Renal cortex interstitium (tissue), 3 donors: ENCODE data around the gene DLEC1. TPM values are rescaled to one million over a fixed set of nuclear protein-coding genes. Genes with fewer than 3 reads are reported as not detected.

ENCODE experiments used
- polyA plus RNA-seq, 3 donors: library from polyadenylated mRNA; unstranded; fragments of 120-200 nt; gene quantifications; one replicate each; pipeline ENCODE4 v1.2.1, GENCODE V29; 2013; ENCODE audit not compliant: insufficient read length in 3 of 3

Gene DLEC1
- polyA plus RNA-seq, 3 donors = 0.48 to 1.5 (median 0.82) TPM

Other genes starting within 250 kb of the DLEC1 start
- 100 to 1,000 TPM in 2 of 3 donors, 10 to 100 TPM in 1; 94.0 to 114 (median 104) TPM for gene CTDSPL, start 177.3 kb upstream of the DLEC1 start, polyA plus RNA-seq
- 10 to 100 TPM in 2 of 3 donors, 1 to 10 TPM in 1; 9.3 to 13.9 (median 12.2) TPM for gene VILL, start 48.4 kb upstream of the DLEC1 start, polyA plus RNA-seq
- gene PLCD1, start 9.6 kb upstream of the DLEC1 start, polyA plus RNA-seq = 10 to 100 TPM; 21.6 to 23.2 (median 21.9) TPM
- gene ACAA1, start 97.9 kb downstream of the DLEC1 start, polyA plus RNA-seq = 100 to 1,000 TPM; 131 to 150 (median 139) TPM
- gene MYD88, start 99.5 kb downstream of the DLEC1 start, polyA plus RNA-seq = 10 to 100 TPM; 22.6 to 27.4 (median 25.0) TPM
- gene OXSR1, start 126.3 kb downstream of the DLEC1 start, polyA plus RNA-seq = 10 to 100 TPM; 46.8 to 55.6 (median 50.2) TPM
- 1 to 10 TPM; 2.7 to 7.1 (median 4.1) TPM for gene SLC22A13, start 226.6 kb downstream of the DLEC1 start, polyA plus RNA-seq
- under 1 TPM; 0.62 to 0.98 (median 0.66) TPM for gene SLC22A14, start 243.1 kb downstream of the DLEC1 start, polyA plus RNA-seq